Gastrocnemius medialis (tissue), 4 donors: ENCODE measurements around the gene HEMGN.

Experiments used
- CTCF ChIP-seq, 5 experiments: fragments of 450-650 bp in 3 of 5; fragments of 200-600 bp in 2 of 5; sonication (generic) in 2 of 5; IDR thresholded peaks in 4 of 5; conservative IDR thresholded peaks in 1 of 5; 1 replicate in 4 of 5; 2 replicates in 1 of 5; pipeline ENCODE4 v1.5.1; 2016 to 2019; ENCODE audit warnings: antibody characterized with exemption in 5 of 5, mild to moderate bottlenecking in 3 of 5, moderate library complexity in 3 of 5
- POLR2A ChIP-seq, 2 donors: fragments of 450-650 bp; IDR thresholded peaks; one replicate each; pipeline ENCODE4 v1.6.1; 2017; ENCODE audit warnings: antibody characterized with exemption in 2 of 2, mild to moderate bottlenecking in 2 of 2, moderate library complexity in 2 of 2

- TF ChIP-seq CTCF (IDR thresholded peaks at IDR 0.05 in 4 of 5, conservative IDR thresholded peaks at IDR 0.05 in 1 of 5) (no peak), POLR2A (IDR thresholded peaks at IDR 0.05) (no peak)
Observed at GRCh38 chr9:97903177-97903576, 34.8 kb downstream of the HEMGN start.
